ENCODE measurements around the gene AOPEP. TPM values are rescaled to one million over a fixed set of nuclear protein-coding genes. Genes with fewer than 3 reads are reported as not detected.

AOPEP gene
- total and polyA plus RNA-seq, 4 donors = 29.0 to 121 (median 60.0) TPM

GRCh38 chr9:94852373-94852772, 125.9 kb downstream of the AOPEP start:
- no peak for TF ChIP-seq CTCF (IDR thresholded peaks at IDR 0.05; ENCODE audit: control extremely low read depth, extremely low read depth)
- Histone ChIP-seq H3K4me3 (no peak overlapping the region), H3K27ac (ENCODE audit: low read depth in 1 of 2, low read length in 1 of 2) (no peak overlapping the region), H3K36me3 (ENCODE audit: control insufficient read depth in 4 of 4, insufficient read depth in 4 of 4, low read length in 4 of 4) (peaks cover 0 to 1% (median 0%) of the 10 kb centered on the region in 4 donors), H3K9ac (ENCODE audit: insufficient read depth in 1 of 2, low read length in 2 of 2) (no peak overlapping the region), H3K4me1 (ENCODE audit: control insufficient read depth in 5 of 5, insufficient read depth in 5 of 5, low read length in 5 of 5) (peaks cover 0 to 3% (median 0%) of the 10 kb centered on the region in 5 donors), H3K27me3 (ENCODE audit: control insufficient read depth in 3 of 3, insufficient read depth in 3 of 3, low read length in 2 of 3) (no peaks in the 10 kb centered on the region), H3K9me3 (ENCODE audit: control insufficient read depth in 4 of 4, insufficient read depth in 3 of 4, low read length in 3 of 4) (no peaks in the 10 kb centered on the region)
- DNase-seq (no peak), ATAC-seq (ENCODE audit: insufficient read depth, low FRiP score) (no peak)
- WGBS, 2 donors = 91 to 92% methylated on average over 4 of the region's 4 CpGs

DNA sequence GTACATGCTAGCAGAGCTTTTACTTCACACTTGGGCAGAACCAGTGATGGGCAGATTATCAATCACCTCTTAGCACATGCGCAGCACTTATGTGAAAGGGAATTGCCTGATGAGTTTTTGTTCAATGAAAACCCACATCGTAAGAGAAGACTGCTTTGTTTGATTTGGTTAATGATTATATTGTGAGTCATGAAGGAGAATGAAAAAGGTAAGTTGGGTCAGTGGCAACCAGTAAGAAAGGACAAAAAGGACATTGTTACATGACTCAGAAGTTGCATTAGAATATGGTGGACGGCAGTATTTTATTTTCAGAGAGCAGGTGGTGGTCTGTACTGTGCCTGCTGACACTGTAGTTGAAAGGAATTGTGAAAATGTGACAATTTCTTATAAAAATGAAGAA, 127.4 kb downstream of the AOPEP start:
- DNase-seq (no peak), ATAC-seq (ENCODE audit: insufficient read depth, low FRiP score) (no peak)
- H3K4me1 ChIP-seq (ENCODE audit: control insufficient read depth in 5 of 5, insufficient read depth in 5 of 5, low read length in 5 of 5) = peaks cover 0 to 3% (median 0%) of the 10 kb centered on the region in 5 donors
- no peaks in the 10 kb centered on the region for H3K9me3 ChIP-seq (ENCODE audit: control insufficient read depth in 4 of 4, insufficient read depth in 3 of 4, low read length in 3 of 4)
- H3K9ac ChIP-seq (ENCODE audit: insufficient read depth in 1 of 2, low read length in 2 of 2) = no peak overlapping the region
- 85 to 94% methylated on average over 3 of the region's 3 CpGs for WGBS, 2 donors
- no peak overlapping the region for H3K4me3 ChIP-seq
- no peak overlapping the region for H3K27ac ChIP-seq (ENCODE audit: low read depth in 1 of 2, low read length in 1 of 2)
- peaks cover 0 to 1% (median 0%) of the 10 kb centered on the region in 4 donors for H3K36me3 ChIP-seq (ENCODE audit: control insufficient read depth in 4 of 4, insufficient read depth in 4 of 4, low read length in 4 of 4)
- H3K27me3 ChIP-seq (ENCODE audit: control insufficient read depth in 3 of 3, insufficient read depth in 3 of 3, low read length in 2 of 3) = no peaks in the 10 kb centered on the region
- TF ChIP-seq CTCF (IDR thresholded peaks at IDR 0.05; ENCODE audit: control extremely low read depth, extremely low read depth) = no peak

- Histone ChIP-seq H3K27me3 (ENCODE audit: control insufficient read depth in 3 of 3, insufficient read depth in 3 of 3, low read length in 2 of 3) (no peaks in the 10 kb centered on the region), H3K36me3 (ENCODE audit: control insufficient read depth in 4 of 4, insufficient read depth in 4 of 4, low read length in 4 of 4) (no peaks in the 10 kb centered on the region), H3K4me1 (ENCODE audit: control insufficient read depth in 5 of 5, insufficient read depth in 5 of 5, low read length in 5 of 5) (peaks cover 0 to 3% (median 0%) of the 10 kb centered on the region in 5 donors), H3K4me3 (no peak overlapping the region), H3K9me3 (ENCODE audit: control insufficient read depth in 4 of 4, insufficient read depth in 3 of 4, low read length in 3 of 4) (no peaks in the 10 kb centered on the region), H3K9ac (ENCODE audit: insufficient read depth in 1 of 2, low read length in 2 of 2) (no peak overlapping the region), H3K27ac (ENCODE audit: low read depth in 1 of 2, low read length in 1 of 2) (no peak overlapping the region)
- TF ChIP-seq CTCF (IDR thresholded peaks at IDR 0.05; ENCODE audit: control extremely low read depth, extremely low read depth) = no peak
- DNase-seq (no peak), ATAC-seq (ENCODE audit: insufficient read depth, low FRiP score) (no peak)
- WGBS, 2 donors = 82 to 92% methylated on average over 5 of the region's 5 CpGs
These were observed 129.4 kb downstream of the AOPEP start for GRCh38 chr9:94855903-94856302.

DNA sequence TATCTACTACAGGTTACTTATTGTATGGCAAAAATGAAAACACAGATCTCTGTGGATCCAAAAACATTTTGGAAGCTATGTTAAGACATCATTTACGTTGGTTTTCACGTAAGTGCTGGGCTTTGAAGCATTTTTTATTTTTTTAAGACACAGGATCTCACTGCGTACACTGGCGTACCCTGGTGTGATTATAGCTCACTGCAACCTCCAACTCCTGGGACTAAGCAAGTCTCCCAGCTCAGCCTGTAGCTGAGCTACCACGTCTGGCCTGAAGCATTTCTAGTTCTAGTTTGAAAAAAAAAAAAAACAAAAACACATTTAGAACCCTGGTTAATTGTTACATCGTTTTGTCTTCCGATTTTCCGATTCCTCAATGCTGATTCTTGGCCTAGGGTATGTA, 131.3 kb downstream of the AOPEP start:
- Histone ChIP-seq H3K9ac (ENCODE audit: insufficient read depth in 1 of 2, low read length in 2 of 2) (no peak overlapping the region), H3K4me3 (no peak overlapping the region), H3K27ac (ENCODE audit: low read depth in 1 of 2, low read length in 1 of 2) (no peak overlapping the region), H3K4me1 (ENCODE audit: control insufficient read depth in 5 of 5, insufficient read depth in 5 of 5, low read length in 5 of 5) (peaks cover 0 to 11% (median 7%) of the 10 kb centered on the region in 5 donors), H3K9me3 (ENCODE audit: control insufficient read depth in 4 of 4, insufficient read depth in 3 of 4, low read length in 3 of 4) (no peaks in the 10 kb centered on the region), H3K36me3 (ENCODE audit: control insufficient read depth in 4 of 4, insufficient read depth in 4 of 4, low read length in 4 of 4) (no peaks in the 10 kb centered on the region), H3K27me3 (ENCODE audit: control insufficient read depth in 3 of 3, insufficient read depth in 3 of 3, low read length in 2 of 3) (no peaks in the 10 kb centered on the region)
- WGBS, 2 donors = 90 to 97% methylated on average over 8 of the region's 8 CpGs
- TF ChIP-seq CTCF (IDR thresholded peaks at IDR 0.05; ENCODE audit: control extremely low read depth, extremely low read depth) = no peak
- DNase-seq (no peak), ATAC-seq (ENCODE audit: insufficient read depth, low FRiP score) (no peak)
